GM23338 (cell line): ENCODE data around the gene TMEM60.

Source experiments
- CREB1 ChIP-seq: fragments of 250-450 bp; sonication (Bioruptor Pico); IDR thresholded peaks from 2 replicates; pipeline ENCODE4 v1.5.0; 2020; ENCODE audit warnings: low read depth, mild to moderate bottlenecking, moderate library complexity
- CTCF ChIP-seq, 2 experiments: fragments of 200-600 bp in 1 of 2; sonication (generic) in 1 of 2; conservative IDR thresholded peaks; 2 replicates each; pipeline versions ENCODE4 v1.5.1 to v1.6.1; 2016 to 2017; ENCODE audit warnings: antibody characterized with exemption in 2 of 2, low read depth in 2 of 2, mild to moderate bottlenecking in 2 of 2, moderate library complexity in 1 of 2
- POLR2AphosphoS5 ChIP-seq: IDR thresholded peaks from 2 replicates; pipeline ENCODE4 v1.6.1; 2016; ENCODE audit warnings: antibody characterized with exemption, low read depth
- REST ChIP-seq: IDR thresholded peaks from one replicate; pipeline ENCODE4 v1.6.1; 2018; ENCODE audit warnings: antibody characterized with exemption; ENCODE audit not compliant: unreplicated experiment

- TF ChIP-seq CREB1 (CRISPR knock-in tag) (no peak), POLR2AphosphoS5 (no peak), CTCF (conservative IDR thresholded peaks at IDR 0.05; ENCODE audit: low read depth in 2 of 2) (no peak), REST (no peak)
Measured at GRCh38 chr7:77786741-77787140, 11.5 kb downstream of the TMEM60 start.
